HepG2 (cell line): ENCODE measurements around the gene PRR35.

Source experiments
- DMAP1 ChIP-seq: IDR thresholded peaks from 2 replicates; pipeline ENCODE4 v1.6.1; 2016
- KAT7 ChIP-seq: IDR thresholded peaks from 2 replicates; pipeline ENCODE4 v1.6.1; 2018; ENCODE audit warnings: borderline replicate concordance, missing compliant biosample characterization
- MYNN ChIP-seq: sonication (generic); formaldehyde crosslinking; IDR thresholded peaks from 2 replicates; pipeline ENCODE4 v1.4.0; 2020; ENCODE audit warnings: mild to moderate bottlenecking, low read depth, missing genetic modification reagents
- POLR2A ChIP-seq, 2 experiments: IDR thresholded peaks; 2 replicates each; pipeline ENCODE4 v1.6.1; 2011; ENCODE audit warnings: low read depth in 2 of 2, low read length in 2 of 2, mild to moderate bottlenecking in 1 of 2, moderate library complexity in 1 of 2; ENCODE audit not compliant: insufficient read depth in 1 of 2
- RCOR2 ChIP-seq: IDR thresholded peaks from 2 replicates; pipeline ENCODE4 v1.6.1; 2016; ENCODE audit warnings: missing biosample characterization, missing genetic modification reagents
- TRIM22 ChIP-seq: fragments of 450-650 bp; IDR thresholded peaks from 2 replicates; pipeline ENCODE4 v1.6.1; 2017
- ZZZ3 ChIP-seq: sonication (generic); formaldehyde crosslinking; IDR thresholded peaks from 2 replicates; pipeline ENCODE4 v1.4.0; 2020; ENCODE audit warnings: missing genetic modification reagents, mild to moderate bottlenecking, borderline replicate concordance

DNA sequence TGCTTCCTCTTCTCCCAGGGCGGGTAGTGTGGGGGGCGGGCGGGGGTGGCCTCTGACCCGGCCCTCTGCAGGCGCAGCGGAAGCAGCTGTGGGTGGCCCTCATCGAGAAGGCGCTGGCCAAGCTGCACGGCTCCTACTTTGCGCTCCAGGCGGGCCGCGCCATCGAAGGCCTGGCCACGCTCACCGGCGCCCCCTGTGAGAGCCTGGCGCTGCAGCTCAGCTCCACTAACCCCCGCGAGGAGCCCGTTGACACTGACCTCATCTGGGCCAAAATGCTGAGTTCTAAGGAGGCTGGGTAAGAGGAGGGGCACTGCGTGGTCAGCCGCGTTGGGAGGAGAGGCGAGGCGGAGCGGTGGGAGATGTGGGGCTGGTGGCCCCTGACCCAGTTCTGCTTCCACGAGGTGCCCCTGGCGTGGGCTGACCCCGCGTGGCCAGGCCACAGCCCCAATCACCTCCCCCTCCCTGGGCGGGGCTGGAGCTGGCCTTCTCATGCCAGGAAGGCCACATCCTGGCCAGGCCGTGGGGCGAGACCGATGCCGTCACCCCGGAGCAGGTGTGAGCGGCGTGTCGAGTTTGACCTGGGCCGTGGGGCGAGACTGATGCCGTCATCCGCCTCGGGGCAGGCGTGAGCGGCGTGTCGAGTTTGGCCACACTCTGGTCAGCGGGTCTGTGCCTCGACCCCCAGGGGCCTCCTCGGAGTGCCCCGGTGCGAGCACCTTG lies 10.5 kb upstream of the PRR35 start:
- TF ChIP-seq KAT7 (CRISPR knock-in tag) (no peak), MYNN (CRISPR knock-in tag) (no peak), RCOR2 (CRISPR knock-in tag) (no peak), DMAP1 (CRISPR knock-in tag) (no peak), POLR2A (IDR thresholded peaks at IDR 0.05; ENCODE audit: insufficient read depth in 1 of 2, low read depth in 2 of 2, low read length in 2 of 2) (no peak), TRIM22 (no peak), ZZZ3 (CRISPR knock-in tag) (no peak)
